H1 (cell line): ENCODE results near the gene VSX1. TPM values are rescaled to one million over a fixed set of nuclear protein-coding genes. Genes with fewer than 3 reads are reported as not detected.

Source experiments
- CHD2 ChIP-seq: IDR thresholded peaks from 2 replicates; pipeline ENCODE4 v1.6.1; 2012; ENCODE audit warnings: low read length, improper control_type of control experiment
- SIN3A ChIP-seq, 2 experiments: IDR thresholded peaks in 1 of 2; conservative IDR thresholded peaks in 1 of 2; 2 replicates each; pipeline ENCODE4 v1.6.1; 2011 to 2012; ENCODE audit warnings: low read length in 2 of 2, improper control_type of control experiment in 1 of 2, low read depth in 1 of 2, mild to moderate bottlenecking in 1 of 2
- polyA plus RNA-seq, 7 experiments: library from polyadenylated mRNA; depleted of rRNA in 3 of 7; stranded (reverse) in 5 of 7; unstranded in 2 of 7; fragments of >200 nt in 5 of 7; fragments of 200-250 nt in 2 of 7; gene quantifications; 1 replicate in 5 of 7; 2 replicates in 1 of 7; 4 replicates in 1 of 7; pipeline versions ENCODE4 v1.2.1 to v1.2.3, GENCODE V29; 2011 to 2013; ENCODE audit warnings: missing spikeins in 2 of 7, mixed read lengths in 2 of 7
- total RNA-seq: library from RNA; stranded (reverse); fragmentation: NEBNext Ultra II Directional; extraction: Animal tissue kit (Norgen Biotek cat#: 25700); gene quantifications from 2 replicates; pipeline ENCODE4 v1.2.1, GENCODE V29; 2021

The VSX1 gene
- total and polyA plus RNA-seq, 2 of the 8 experiments (the other 6 are each of a cell fraction or from before 2014, with no cell fraction given), result 0.14 TPM; not detected in 1

DNA sequence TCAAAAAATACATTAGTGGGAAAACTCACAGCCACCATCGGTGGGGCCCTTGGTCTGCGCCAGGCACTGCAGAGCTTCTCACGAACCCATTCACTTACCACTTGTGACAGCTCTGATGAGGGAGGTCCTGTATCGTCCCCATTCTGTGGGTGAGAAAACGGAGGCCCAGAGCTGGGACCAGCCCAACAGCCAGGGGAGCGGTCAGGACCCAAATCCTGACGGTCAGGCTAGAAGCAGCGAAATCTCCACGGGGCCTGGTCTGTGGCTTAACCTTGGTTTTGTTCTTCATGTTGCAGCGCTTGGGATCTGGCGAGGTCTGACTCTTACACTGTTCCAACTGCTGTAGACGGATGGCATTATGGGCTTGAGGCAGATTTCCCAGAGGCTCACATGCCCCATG is 7.7 kb upstream of the VSX1 start (continued):
- TF ChIP-seq SIN3A (conservative IDR thresholded peaks at IDR 0.05 in 1 of 2, IDR thresholded peaks at IDR 0.05 in 1 of 2; ENCODE audit: low read depth in 1 of 2, low read length in 2 of 2) (no peak), CHD2 (no peak)
- TF ChIP-seq, all 59 proteins: peak for 0
